DND-41 (cell line): ENCODE measurements around the gene ANAPC5.

Experiments
- ATAC-seq: fragments of 200-7000 bp; cut with Tn5 transposase; 3 replicates; pipeline ENCODE4 v1.9.1; 2021; ENCODE audit warnings: low read depth; ENCODE audit not compliant: insufficient read depth
- DNase-seq: peaks from one replicate; pipeline ENCODE4 v3.0.0-alpha.2; 2020
- H2AFZ ChIP-seq: 2 replicates; pipeline ENCODE4 v1.6.0; 2012; ENCODE audit warnings: low read depth, low read length
- H3K27ac ChIP-seq: 2 replicates; pipeline ENCODE4 v1.5.1; 2012; ENCODE audit warnings: low read length, inconsistent platforms
- H3K27me3 ChIP-seq: fragments of 200-600 bp; sonication (generic); 2 replicates; pipeline ENCODE4 v1.6.0; 2012; ENCODE audit warnings: low read length, mild to moderate bottlenecking, inconsistent platforms; ENCODE audit not compliant: insufficient read depth, poor library complexity
- H3K36me3 ChIP-seq: 2 replicates; pipeline ENCODE4 v1.5.1; 2012; ENCODE audit warnings: low read length, inconsistent platforms; ENCODE audit not compliant: insufficient read depth
- H3K4me1 ChIP-seq: 2 replicates; pipeline ENCODE4 v1.5.1; 2012; ENCODE audit warnings: mild to moderate bottlenecking, low read length; ENCODE audit not compliant: insufficient read depth
- H3K4me2 ChIP-seq: 2 replicates; pipeline ENCODE4 v1.6.0; 2012; ENCODE audit warnings: mild to moderate bottlenecking, moderate library complexity, low read length, inconsistent platforms; ENCODE audit not compliant: insufficient read depth
- H3K4me3 ChIP-seq, 2 experiments: fragments of 200-600 bp in 1 of 2; shearing (Covaris generic) in 1 of 2; 2 replicates each; pipeline ENCODE4 v1.5.1; 2012 to 2016; ENCODE audit warnings: inconsistent platforms in 2 of 2, low read length in 2 of 2, mild to moderate bottlenecking in 2 of 2, low read depth in 1 of 2, moderate library complexity in 1 of 2
- H3K79me2 ChIP-seq: 2 replicates; pipeline ENCODE4 v1.6.0; 2012; ENCODE audit warnings: low read length, inconsistent platforms; ENCODE audit not compliant: insufficient read depth
- H3K9ac ChIP-seq: 2 replicates; pipeline ENCODE4 v1.6.0; 2012; ENCODE audit warnings: low read depth, mild to moderate bottlenecking, inconsistent platforms, low read length, moderate library complexity
- H3K9me3 ChIP-seq: 2 replicates; pipeline ENCODE4 v1.5.1; 2012; ENCODE audit warnings: low read length, moderate library complexity, mild to moderate bottlenecking, inconsistent platforms; ENCODE audit not compliant: insufficient read depth, severe bottlenecking
- H4K20me1 ChIP-seq: 2 replicates; pipeline ENCODE4 v1.6.0; 2012; ENCODE audit warnings: low read length; ENCODE audit not compliant: insufficient read depth
- CTCF ChIP-seq: IDR thresholded peaks from 2 replicates; pipeline ENCODE4 v1.5.1; 2012; ENCODE audit warnings: borderline replicate concordance, low read length, moderate library complexity, mild to moderate bottlenecking; ENCODE audit not compliant: poor library complexity, severe bottlenecking; ENCODE audit errors: extremely low read depth
- EZH2 ChIP-seq: IDR thresholded peaks from 3 replicates; pipeline ENCODE4 v1.6.1; 2012; ENCODE audit warnings: borderline replicate concordance, low read depth, mild to moderate bottlenecking, moderate library complexity, low read length, inconsistent platforms; ENCODE audit not compliant: severe bottlenecking

The ANAPC5 gene

GRCh38 chr12:121337416-121337815, 14.8 kb downstream of the ANAPC5 start:
- H3K4me1 ChIP-seq, result no peaks in the 10 kb centered on the region
- H3K9ac ChIP-seq, result no peak overlapping the region
- H3K36me3 ChIP-seq, result peaks cover 89% of the 10 kb centered on the region
- H4K20me1 ChIP-seq, result no peaks in the 10 kb centered on the region
- H3K4me2 ChIP-seq, result no peak overlapping the region
- no peaks in the 10 kb centered on the region; the same call in 1 of the 2 replicates for H3K79me2 ChIP-seq
- TF ChIP-seq CTCF, result no peak
- no peak for TF ChIP-seq EZH2
- no peak for DNase-seq
- H3K9me3 ChIP-seq, result no peaks in the 10 kb centered on the region
- no peak overlapping the region for H2AFZ ChIP-seq
- H3K27ac ChIP-seq, result no peak overlapping the region
- no peak for ATAC-seq
- no peak overlapping the region for H3K4me3 ChIP-seq
- H3K27me3 ChIP-seq, result no peaks in the 10 kb centered on the region

GRCh38 chr12:121334513-121335343, 17.5 kb downstream of the ANAPC5 start:
- Histone ChIP-seq H3K27me3 (no peaks in the 10 kb centered on the region), H3K79me2 (no peaks in the 10 kb centered on the region), H2AFZ (no peak overlapping the region), H3K9ac (no peak overlapping the region), H3K9me3 (no peaks in the 10 kb centered on the region), H3K4me3 (no peak overlapping the region), H3K4me2 (no peak overlapping the region), H3K4me1 (no peaks in the 10 kb centered on the region), H3K36me3 (peaks cover 90% of the 10 kb centered on the region), H3K27ac (no peak overlapping the region), H4K20me1 (no peaks in the 10 kb centered on the region)
- TF ChIP-seq CTCF, result peak; percentile 91
- no peak for TF ChIP-seq EZH2
- peak; percentile 19 for DNase-seq
- peak; percentile 93 for ATAC-seq

- H3K79me2 ChIP-seq, result no peaks in the 10 kb centered on the region
- ATAC-seq, result no peak
- peaks cover 91% of the 10 kb centered on the region for H3K36me3 ChIP-seq
- no peak overlapping the region for H3K4me3 ChIP-seq
- TF ChIP-seq EZH2, result no peak
- no peak for TF ChIP-seq CTCF
- H3K9me3 ChIP-seq, result no peaks in the 10 kb centered on the region
- H3K4me1 ChIP-seq, result no peaks in the 10 kb centered on the region
- DNase-seq, result no peak
- H3K27me3 ChIP-seq, result no peaks in the 10 kb centered on the region
- no peak overlapping the region for H3K27ac ChIP-seq
- no peak overlapping the region for H3K9ac ChIP-seq
- H2AFZ ChIP-seq, result no peak overlapping the region
- no peak overlapping the region for H3K4me2 ChIP-seq
- no peaks in the 10 kb centered on the region for H4K20me1 ChIP-seq
These were observed 18.5 kb downstream of the ANAPC5 start for GRCh38 chr12:121333747-121334146.
